Gastroesophageal sphincter (tissue), 4 donors: ENCODE results near the gene KRT83. TPM values are rescaled to one million over a fixed set of nuclear protein-coding genes. Genes with fewer than 3 reads are reported as not detected.

Source experiments
- ATAC-seq: fragments of 150-250 bp; one replicate; pipeline ENCODE4 v1.9.1; 2016; ENCODE audit warnings: mild to moderate bottlenecking, moderate library complexity
- H3K27ac ChIP-seq, 4 donors: fragments of 200-600 bp; sonication (generic) in 3 of 4; 1 replicate in 3 of 4; 2 replicates in 1 of 4; pipeline ENCODE4 v1.5.1; 2016 to 2019
- H3K27me3 ChIP-seq: fragments of 200-600 bp; sonication (generic); one replicate; pipeline ENCODE4 v1.5.1; 2019
- H3K36me3 ChIP-seq, 2 donors: fragments of 200-600 bp; sonication (generic); one replicate each; pipeline ENCODE4 v1.5.1; 2019; ENCODE audit warnings: control low read depth in 1 of 2
- H3K4me1 ChIP-seq, 3 donors: fragments of 200-600 bp; sonication (generic); 1 replicate in 2 of 3; 2 replicates in 1 of 3; pipeline ENCODE4 v1.5.1; 2016 to 2019; ENCODE audit warnings: control low read depth in 2 of 3
- H3K4me3 ChIP-seq, 2 donors: fragments of 200-600 bp; sonication (generic); one replicate each; pipeline ENCODE4 v1.5.1; 2019; ENCODE audit warnings: mild to moderate bottlenecking in 1 of 2, moderate library complexity in 1 of 2
- H3K9me3 ChIP-seq, 3 donors: fragments of 200-600 bp; sonication (generic); one replicate each; pipeline ENCODE4 v1.5.1; 2017 to 2019; ENCODE audit warnings: control low read depth in 2 of 3
- EP300 ChIP-seq: sonication (generic); formaldehyde crosslinking; IDR thresholded peaks from one replicate; pipeline ENCODE4 v1.6.1; 2017; ENCODE audit warnings: antibody characterized with exemption, mild to moderate bottlenecking
- POLR2A ChIP-seq, 2 donors: fragments of 450-650 bp; IDR thresholded peaks; one replicate each; pipeline ENCODE4 v1.6.1; 2017; ENCODE audit warnings: antibody characterized with exemption in 2 of 2, mild to moderate bottlenecking in 2 of 2, moderate library complexity in 1 of 2
- POLR2AphosphoS5 ChIP-seq: sonication (generic); formaldehyde crosslinking; IDR thresholded peaks from one replicate; pipeline ENCODE4 v1.6.1; 2017; ENCODE audit warnings: antibody characterized with exemption
- WGBS, 2 donors: methylation state at CpG; one replicate each; pipeline ENCODE4 v1.1.5; 2018; ENCODE audit warnings: low coverage in 1 of 2; 5-methylcytosine and 5-hydroxymethylcytosine counted together
- total RNA-seq, 4 donors: library from RNA; depleted of rRNA; stranded (reverse); fragments of >200 nt; gene quantifications; one replicate each; pipeline ENCODE4 v1.1.0, GENCODE V29; 2016
- TF ChIP-seq, protein P1 (sequence below), 4 experiments: fragments of 200-600 bp in 2 of 4; fragments of 450-650 bp in 2 of 4; sonication (generic) in 1 of 4; IDR thresholded peaks; one replicate each; pipeline ENCODE4 v1.5.1; 2017 to 2019; ENCODE audit warnings: antibody characterized with exemption in 4 of 4, mild to moderate bottlenecking in 2 of 4, moderate library complexity in 2 of 4

KRT83 gene
- total RNA-seq, 4 donors from 2014 or later: not detected

DNA sequence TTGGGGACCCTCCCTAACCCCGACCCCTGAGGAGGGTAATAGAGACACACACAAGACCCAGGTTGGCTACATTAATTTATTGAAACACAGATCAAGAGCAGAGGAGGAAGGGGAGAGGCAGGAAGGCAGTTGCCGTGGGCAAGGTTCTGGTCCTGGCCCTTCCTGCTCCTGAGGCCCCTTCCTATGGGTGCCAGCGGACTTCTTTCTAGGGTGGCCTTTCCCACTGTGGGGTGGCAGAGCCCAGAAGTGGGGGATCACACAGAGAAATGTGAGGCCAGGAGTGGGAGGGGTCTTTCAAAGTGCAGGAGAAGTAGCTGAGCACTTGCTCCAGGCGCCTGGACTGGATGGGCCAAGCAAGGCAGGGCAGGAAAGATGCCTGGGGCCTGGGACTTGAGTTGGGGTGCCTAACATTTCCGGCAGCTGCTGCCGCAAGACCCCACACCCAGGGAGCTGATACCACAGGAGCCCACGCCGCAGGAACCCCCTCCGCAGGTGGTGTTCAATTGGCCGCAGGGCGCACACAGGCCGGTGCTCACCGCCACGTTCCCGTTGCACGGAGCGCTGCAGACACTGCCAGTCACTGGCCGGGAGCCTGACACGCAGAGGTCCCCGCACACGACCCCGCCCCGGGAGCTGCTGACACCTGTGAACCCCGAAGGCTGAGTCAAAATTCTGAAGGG lies 35.2 kb downstream of the KRT83 start:
- no peak overlapping the region for H3K4me3 ChIP-seq
- H3K27me3 ChIP-seq: no peaks in the 10 kb centered on the region
- no peaks in the 10 kb centered on the region for H3K36me3 ChIP-seq
- no peak for ATAC-seq
- TF ChIP-seq POLR2A (IDR thresholded peaks at IDR 0.05) (no peak), POLR2AphosphoS5 (no peak), EP300 (no peak)
- TF ChIP-seq, protein P1, sequence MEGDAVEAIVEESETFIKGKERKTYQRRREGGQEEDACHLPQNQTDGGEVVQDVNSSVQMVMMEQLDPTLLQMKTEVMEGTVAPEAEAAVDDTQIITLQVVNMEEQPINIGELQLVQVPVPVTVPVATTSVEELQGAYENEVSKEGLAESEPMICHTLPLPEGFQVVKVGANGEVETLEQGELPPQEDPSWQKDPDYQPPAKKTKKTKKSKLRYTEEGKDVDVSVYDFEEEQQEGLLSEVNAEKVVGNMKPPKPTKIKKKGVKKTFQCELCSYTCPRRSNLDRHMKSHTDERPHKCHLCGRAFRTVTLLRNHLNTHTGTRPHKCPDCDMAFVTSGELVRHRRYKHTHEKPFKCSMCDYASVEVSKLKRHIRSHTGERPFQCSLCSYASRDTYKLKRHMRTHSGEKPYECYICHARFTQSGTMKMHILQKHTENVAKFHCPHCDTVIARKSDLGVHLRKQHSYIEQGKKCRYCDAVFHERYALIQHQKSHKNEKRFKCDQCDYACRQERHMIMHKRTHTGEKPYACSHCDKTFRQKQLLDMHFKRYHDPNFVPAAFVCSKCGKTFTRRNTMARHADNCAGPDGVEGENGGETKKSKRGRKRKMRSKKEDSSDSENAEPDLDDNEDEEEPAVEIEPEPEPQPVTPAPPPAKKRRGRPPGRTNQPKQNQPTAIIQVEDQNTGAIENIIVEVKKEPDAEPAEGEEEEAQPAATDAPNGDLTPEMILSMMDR (IDR thresholded peaks at IDR 0.05): no peak
- WGBS, 2 donors: no CpG with 5 or more reads among the region's 24 CpGs
- no peak overlapping the region for H3K27ac ChIP-seq
- no peaks in the 10 kb centered on the region for H3K9me3 ChIP-seq
- H3K4me1 ChIP-seq: peaks cover 4 to 9% (median 6%) of the 10 kb centered on the region in 3 donors

DNA sequence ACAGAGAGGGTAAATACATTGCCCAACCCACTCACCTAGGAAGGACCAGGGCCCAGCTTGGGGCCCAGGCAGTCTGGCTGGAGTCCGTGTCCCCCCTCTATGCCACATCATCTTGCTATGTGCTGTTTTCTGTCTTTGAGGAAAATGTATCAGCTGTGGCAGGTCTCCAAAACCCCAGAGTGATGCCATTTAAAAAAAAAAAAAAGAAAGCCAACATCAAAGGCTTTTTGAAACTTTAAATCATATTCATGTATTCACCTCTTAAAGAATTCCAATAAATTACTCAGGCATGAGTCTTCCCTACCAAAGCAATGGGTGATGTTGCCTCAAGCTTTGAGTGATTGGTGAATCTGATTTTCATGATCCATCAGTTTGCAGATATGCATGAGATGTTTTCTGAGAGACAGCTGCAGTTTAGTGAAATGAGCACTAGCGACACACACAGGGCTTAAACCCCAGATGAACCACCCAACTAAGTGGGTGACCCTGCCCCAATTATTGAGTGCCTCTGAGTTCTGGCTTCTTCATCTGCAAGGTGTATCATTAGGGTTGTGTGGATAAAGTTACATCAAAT lies 35.9 kb downstream of the KRT83 start:
- H3K36me3 ChIP-seq: no peaks in the 10 kb centered on the region

DNA sequence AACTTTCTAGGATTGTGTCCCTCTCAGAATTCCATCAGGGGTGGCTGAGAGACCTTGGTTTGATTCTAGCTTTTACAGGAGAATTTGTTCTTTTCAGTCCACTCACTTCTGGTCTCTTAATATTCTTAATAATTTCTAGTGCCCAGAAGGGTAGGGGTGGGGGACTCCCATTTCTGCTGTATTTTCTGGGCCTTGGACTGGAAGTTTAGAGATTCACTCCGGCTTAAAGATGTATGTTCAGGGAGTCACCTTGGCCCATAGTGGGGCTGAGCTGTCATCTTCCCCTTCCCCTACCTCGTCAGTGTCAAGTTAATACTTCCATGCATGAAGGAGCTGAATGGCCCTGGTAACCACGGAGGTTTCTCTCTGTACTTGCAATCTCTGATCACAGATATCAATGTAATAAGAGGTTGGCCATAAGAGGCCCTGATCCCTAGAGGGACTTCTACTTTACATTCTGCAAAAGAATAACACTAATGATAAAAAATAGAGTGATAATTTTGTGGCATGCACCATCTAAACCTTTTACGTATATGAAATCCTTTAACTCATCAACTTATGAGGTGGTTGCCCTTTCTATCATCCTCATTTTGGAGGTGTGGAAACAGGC lies 36.5 kb downstream of the KRT83 start:
- H3K27me3 ChIP-seq: no peaks in the 10 kb centered on the region
- 58 to 89% methylated on average over 3 of the region's 4 CpGs for WGBS, 2 donors
- no peak for ATAC-seq
- no peaks in the 10 kb centered on the region for H3K36me3 ChIP-seq
- peak overlapping the region in 1 of 4 donors; percentile 29 for H3K27ac ChIP-seq
- peaks cover 6 to 22% (median 16%) of the 10 kb centered on the region in 3 donors for H3K4me1 ChIP-seq
- H3K9me3 ChIP-seq: no peaks in the 10 kb centered on the region
- TF ChIP-seq, protein P1 (IDR thresholded peaks at IDR 0.05): no peak
- no peak overlapping the region for H3K4me3 ChIP-seq

More for the DNA sequence above, 35.9 kb downstream of the KRT83 start:
- Histone ChIP-seq H3K4me1 (peaks cover 6 to 16% (median 13%) of the 10 kb centered on the region in 3 donors), H3K27ac (peak overlapping the region in 1 of 4 donors; percentile 29), H3K4me3 (no peak overlapping the region), H3K9me3 (no peaks in the 10 kb centered on the region), H3K27me3 (no peaks in the 10 kb centered on the region)
- TF ChIP-seq POLR2AphosphoS5 (no peak), POLR2A (IDR thresholded peaks at IDR 0.05) (no peak), EP300 (no peak)
- TF ChIP-seq, protein P1 (IDR thresholded peaks at IDR 0.05): no peak
- no peak for ATAC-seq
- WGBS, 2 donors: 100% methylated on average over 1 of the region's 2 CpGs

DNA sequence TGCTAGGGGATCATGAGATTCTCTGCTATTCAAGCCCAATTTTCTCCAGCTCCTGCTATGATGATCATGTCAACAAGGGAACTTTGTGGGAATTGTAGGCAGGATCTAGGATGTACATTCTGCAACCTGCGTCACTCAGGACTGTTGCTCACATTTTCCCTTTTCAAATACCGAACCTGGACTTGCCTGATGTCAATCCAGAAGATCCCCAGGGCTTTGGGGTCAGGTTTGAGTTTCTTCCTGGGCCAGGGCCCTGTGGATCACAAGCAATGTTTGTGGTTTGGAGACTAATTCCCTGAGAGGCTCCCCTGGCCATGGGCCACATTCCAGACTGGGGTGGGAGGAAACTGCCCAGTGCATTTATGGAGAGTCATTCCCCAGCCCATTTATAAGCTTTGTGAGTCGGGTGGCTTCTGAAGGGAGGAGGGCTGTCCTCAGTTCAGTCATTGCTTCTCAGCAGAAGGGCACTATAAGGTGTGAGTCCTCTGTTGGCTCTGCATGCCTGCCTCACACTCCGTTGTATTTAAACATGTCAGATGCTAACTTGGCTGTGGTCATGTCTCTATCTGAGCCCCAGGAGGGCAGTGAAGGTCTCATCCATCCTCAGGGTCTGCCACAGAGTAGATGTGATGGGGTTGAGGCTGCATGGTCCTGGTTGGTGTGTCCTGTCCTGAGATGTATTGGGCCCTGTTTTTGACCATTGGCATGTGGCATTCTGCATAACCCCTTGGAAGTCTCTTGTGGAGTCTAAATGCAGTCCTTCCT lies 40.2 kb downstream of the KRT83 start:
- no peaks in the 10 kb centered on the region for H3K36me3 ChIP-seq
- no peaks in the 10 kb centered on the region for H3K9me3 ChIP-seq
- H3K4me1 ChIP-seq: peaks cover 8 to 38% (median 28%) of the 10 kb centered on the region in 3 donors
- no peak for TF ChIP-seq POLR2A (IDR thresholded peaks at IDR 0.05)
- TF ChIP-seq EP300: peak; percentile 44
- no peak for TF ChIP-seq POLR2AphosphoS5
- WGBS, 2 donors: 10 to 28% methylated on average over 2 to 3 of the region's 4 CpGs
- ATAC-seq: peak; percentile 69
- no peaks in the 10 kb centered on the region for H3K27me3 ChIP-seq
- peak overlapping the region; percentile 78 to 94 (median 88) for H3K27ac ChIP-seq
- H3K4me3 ChIP-seq: no peak overlapping the region

DNA sequence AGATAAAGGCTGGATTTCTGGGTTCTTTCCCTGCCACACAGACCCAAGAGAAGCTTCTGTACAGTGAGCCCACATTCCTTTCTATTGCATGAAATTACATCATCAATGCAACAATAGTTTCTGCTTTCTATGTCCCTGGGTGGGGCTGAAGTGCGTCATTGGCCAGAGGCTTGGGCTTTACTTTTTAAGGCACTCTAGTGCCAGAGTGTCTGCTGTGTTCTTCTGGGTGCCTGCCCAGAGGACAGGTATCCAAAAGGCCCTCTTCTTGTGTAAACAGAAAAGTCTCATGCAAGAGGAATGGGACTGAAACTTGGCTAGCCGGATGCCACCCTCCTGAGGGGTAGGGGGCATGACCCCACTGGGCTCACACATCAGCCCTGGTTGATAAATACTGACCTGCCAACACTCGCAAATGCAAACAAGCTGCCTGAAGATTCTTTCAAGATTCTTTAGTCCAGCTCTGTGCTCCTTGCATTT lies 40.8 kb downstream of the KRT83 start:
- no peaks in the 10 kb centered on the region for H3K9me3 ChIP-seq
- H3K36me3 ChIP-seq: no peaks in the 10 kb centered on the region
- WGBS, 2 donors: 14 to 30% methylated on average over 2 of the region's 3 CpGs
- peak overlapping the region; percentile 78 to 94 (median 88) for H3K27ac ChIP-seq
- no peak overlapping the region for H3K4me3 ChIP-seq
- peaks cover 4% of the 10 kb centered on the region for H3K27me3 ChIP-seq
- TF ChIP-seq, protein P1 (IDR thresholded peaks at IDR 0.05): no peak
- TF ChIP-seq POLR2AphosphoS5 (peak; percentile 93), EP300 (peak; percentile 93), POLR2A (IDR thresholded peaks at IDR 0.05) (no peak)
- peaks cover 8 to 38% (median 28%) of the 10 kb centered on the region in 3 donors for H3K4me1 ChIP-seq
- ATAC-seq: peak; percentile 92
